H9 (cell line): ENCODE results near the gene MRTFB. TPM values are rescaled to one million over a fixed set of nuclear protein-coding genes. Genes with fewer than 3 reads are reported as not detected.

Source experiments
- DNase-seq: peaks from one replicate; pipeline ENCODE4 v3.0.0-alpha.2; 2017
- H2AFZ ChIP-seq: one replicate; pipeline ENCODE4 v1.6.1; 2013; ENCODE audit warnings: mild to moderate bottlenecking, low read length, control low read depth, moderate library complexity
- H2AK5ac ChIP-seq: 2 replicates; pipeline ENCODE4 v1.6.1; 2013; ENCODE audit warnings: low read length, control low read depth, mixed read lengths; ENCODE audit not compliant: insufficient read length
- H2BK120ac ChIP-seq: one replicate; pipeline ENCODE4 v1.6.1; 2013; ENCODE audit warnings: low read depth, mild to moderate bottlenecking, low read length, control low read depth, inconsistent platforms; ENCODE audit not compliant: poor library complexity, severe bottlenecking
- H2BK12ac ChIP-seq: 2 replicates; pipeline ENCODE4 v1.6.1; 2013; ENCODE audit warnings: low read length, control low read depth, mixed read lengths, low read depth; ENCODE audit not compliant: insufficient read length
- H2BK15ac ChIP-seq: 2 replicates; pipeline ENCODE4 v1.6.1; 2013; ENCODE audit warnings: low read depth, low read length, control low read depth
- H2BK20ac ChIP-seq: one replicate; pipeline ENCODE4 v1.6.1; 2013; ENCODE audit warnings: low read depth, mild to moderate bottlenecking, low read length, control low read depth, inconsistent platforms; ENCODE audit not compliant: poor library complexity, severe bottlenecking
- H2BK5ac ChIP-seq: 2 replicates; pipeline ENCODE4 v1.6.1; 2013; ENCODE audit warnings: low read length, control low read depth, mixed read lengths; ENCODE audit not compliant: insufficient read length
- H3K14ac ChIP-seq: 2 replicates; pipeline ENCODE4 v1.6.1; 2013; ENCODE audit warnings: low read length, control low read depth; ENCODE audit not compliant: insufficient read depth
- H3K18ac ChIP-seq: 2 replicates; pipeline ENCODE4 v1.6.1; 2013; ENCODE audit warnings: low read depth, mild to moderate bottlenecking, mixed read lengths, low read length, control low read depth; ENCODE audit not compliant: insufficient read length
- H3K23ac ChIP-seq: 2 replicates; pipeline ENCODE4 v1.6.1; 2013; ENCODE audit warnings: low read length, control low read depth, mixed read lengths, low read depth; ENCODE audit not compliant: insufficient read length
- H3K23me2 ChIP-seq: 2 replicates; pipeline ENCODE4 v1.6.1; 2013; ENCODE audit warnings: low read depth, mild to moderate bottlenecking, mixed read lengths, low read length, control low read depth; ENCODE audit not compliant: insufficient read length, poor library complexity, severe bottlenecking
- H3K27ac ChIP-seq: 2 replicates; pipeline ENCODE4 v1.5.1; 2013; ENCODE audit warnings: low read length, control low read depth, mixed read lengths, low read depth; ENCODE audit not compliant: insufficient read length
- H3K27me3 ChIP-seq: 2 replicates; pipeline ENCODE4 v1.6.1; 2013; ENCODE audit warnings: low read length, control low read depth, inconsistent platforms; ENCODE audit not compliant: insufficient read depth
- H3K4ac ChIP-seq: 2 replicates; pipeline ENCODE4 v1.6.1; 2013; ENCODE audit warnings: low read depth, mild to moderate bottlenecking, control low read depth, inconsistent platforms, low read length, moderate library complexity
- H3K4me1 ChIP-seq: 2 replicates; pipeline ENCODE4 v1.6.1; 2013; ENCODE audit warnings: low read length, control low read depth, inconsistent platforms; ENCODE audit not compliant: insufficient read depth
- H3K4me2 ChIP-seq: 2 replicates; pipeline ENCODE4 v1.6.1; 2013; ENCODE audit warnings: low read length, control low read depth, mixed read lengths; ENCODE audit not compliant: insufficient read length, insufficient read depth
- H3K56ac ChIP-seq: 2 replicates; pipeline ENCODE4 v1.6.1; 2013; ENCODE audit warnings: low read depth, mild to moderate bottlenecking, mixed read lengths, low read length, control low read depth; ENCODE audit not compliant: insufficient read length
- H3K79me1 ChIP-seq: 2 replicates; pipeline ENCODE4 v1.6.1; 2013; ENCODE audit warnings: low read depth, mild to moderate bottlenecking, moderate library complexity, low read length, control low read depth, inconsistent platforms; ENCODE audit not compliant: insufficient read depth, poor library complexity, severe bottlenecking
- H3K79me2 ChIP-seq: 2 replicates; pipeline ENCODE4 v1.6.1; 2013; ENCODE audit warnings: low read length, control low read depth, inconsistent platforms; ENCODE audit not compliant: insufficient read depth
- H3K9ac ChIP-seq: 2 replicates; pipeline ENCODE4 v1.6.1; 2013; ENCODE audit warnings: low read length, control low read depth, mixed read lengths; ENCODE audit not compliant: insufficient read length; ENCODE audit errors: extremely low read depth
- H3K9me3 ChIP-seq: one replicate; pipeline ENCODE4 v1.6.1; 2013; ENCODE audit warnings: low read depth, low read length, inconsistent platforms; ENCODE audit not compliant: control insufficient read depth
- H3T11ph ChIP-seq: one replicate; pipeline ENCODE4 v1.6.1; 2013; ENCODE audit warnings: mild to moderate bottlenecking, low read length, control low read depth, inconsistent platforms
- H4K20me1 ChIP-seq: one replicate; pipeline ENCODE4 v1.6.1; 2013; ENCODE audit not compliant: control insufficient read depth, insufficient read length, insufficient read depth
- H4K5ac ChIP-seq: 2 replicates; pipeline ENCODE4 v1.6.1; 2013; ENCODE audit warnings: low read depth, mild to moderate bottlenecking, mixed read lengths, low read length, control low read depth; ENCODE audit not compliant: insufficient read length
- H4K8ac ChIP-seq: replicated peaks from 2 replicates; pipeline ENCODE4 v1.6.1; 2013; ENCODE audit warnings: low read length, control low read depth, mixed read lengths, low read depth; ENCODE audit not compliant: insufficient read length
- H4K91ac ChIP-seq: 2 replicates; pipeline ENCODE4 v1.6.1; 2013; ENCODE audit warnings: low read depth, mild to moderate bottlenecking, moderate library complexity, mixed read lengths, low read length, control low read depth; ENCODE audit not compliant: insufficient read length
- H3K27ac Mint-ChIP-seq, 3 experiments: 2 replicates in 2 of 3; 3 replicates in 1 of 3; pipeline ENCODE4 v1.8.0; 2020 to 2021; ENCODE audit warnings: mixed read lengths in 3 of 3, mild to moderate bottlenecking in 1 of 3, moderate library complexity in 1 of 3
- H3K27me3 Mint-ChIP-seq: 2 replicates; pipeline ENCODE4 v1.8.0; 2021; ENCODE audit warnings: low read depth, mild to moderate bottlenecking, moderate library complexity, mixed read lengths
- H3K36me3 Mint-ChIP-seq, 3 experiments: 2 replicates in 2 of 3; 3 replicates in 1 of 3; pipeline ENCODE4 v1.8.0; 2020 to 2021; ENCODE audit warnings: low read depth in 3 of 3, mixed read lengths in 3 of 3; ENCODE audit not compliant: insufficient read depth in 1 of 3
- H3K4me1 Mint-ChIP-seq, 2 experiments: 2 replicates each; pipeline ENCODE4 v1.8.0; 2020; ENCODE audit warnings: mixed read lengths in 2 of 2
- H3K4me3 Mint-ChIP-seq, 2 experiments: 2 replicates in 1 of 2; 3 replicates in 1 of 2; pipeline ENCODE4 v1.8.0; 2020 to 2021; ENCODE audit warnings: mild to moderate bottlenecking in 2 of 2, mixed read lengths in 2 of 2, moderate library complexity in 1 of 2
- H3K9me3 Mint-ChIP-seq, 2 experiments: 2 replicates in 1 of 2; 3 replicates in 1 of 2; pipeline ENCODE4 v1.8.0; 2020; ENCODE audit warnings: mild to moderate bottlenecking in 2 of 2, mixed read lengths in 2 of 2, moderate library complexity in 1 of 2
- CTCF ChIP-seq: fragments of 200-600 bp; sonication (generic); conservative IDR thresholded peaks from 3 replicates; pipeline ENCODE4 v1.8.0; 2021; ENCODE audit warnings: antibody characterized with exemption, mild to moderate bottlenecking
- WGBS: extraction: QIAGEN DNeasy Blood & Tissue Kit; methylation state at CpG from one replicate; pipeline ENCODE4 v1.1.7; 2013; ENCODE audit warnings: missing lambda C conversion rate, low lambda C conversion rate, mixed read lengths; ENCODE audit not compliant: insufficient read length; ENCODE audit errors: extremely low coverage; 5-methylcytosine and 5-hydroxymethylcytosine counted together
- total RNA-seq: library from RNA; stranded (reverse); gene quantifications from 2 replicates; pipeline ENCODE4 v1.2.1, GENCODE V29; 2021

Gene MRTFB
- total RNA-seq, 1 experiment from 2014 or later: 29.9 TPM

- H2AFZ ChIP-seq: no peak overlapping the region
- H3K4ac ChIP-seq: no peak overlapping the region
- H3K27me3 Mint-ChIP-seq: no peaks in the 10 kb centered on the region
- no peaks in the 10 kb centered on the region for H3K79me2 ChIP-seq
- no peak overlapping the region for H2AK5ac ChIP-seq
- no peak overlapping the region for H3K4me2 ChIP-seq
- no peak overlapping the region for H3K14ac ChIP-seq
- H4K5ac ChIP-seq: no peak overlapping the region
- H4K20me1 ChIP-seq: no peaks in the 10 kb centered on the region
- H3K4me1 Mint-ChIP-seq: peaks cover 0 to 7% of the 10 kb centered on the region in 2 experiments; a peak in 1 of 4 replicates
- H2BK20ac ChIP-seq: no peak overlapping the region
- H3K23ac ChIP-seq: no peak overlapping the region
- H3K36me3 Mint-ChIP-seq: no peaks in the 10 kb centered on the region
- no peaks in the 10 kb centered on the region for H3K79me1 ChIP-seq
- no peak overlapping the region for H3K18ac ChIP-seq
- no peak for TF ChIP-seq CTCF
- no CpG with 5 or more reads among the region's 6 CpGs for WGBS
- no peaks in the 10 kb centered on the region for H3K9me3 ChIP-seq
- no peak overlapping the region for H3K9ac ChIP-seq
- no peaks in the 10 kb centered on the region for H3K27me3 ChIP-seq
- H3K4me1 ChIP-seq: no peaks in the 10 kb centered on the region; the same call in 1 of the 2 replicates
- H3K56ac ChIP-seq: no peak overlapping the region
- no peaks in the 10 kb centered on the region for H3K9me3 Mint-ChIP-seq
- no peak overlapping the region for H3T11ph ChIP-seq
- DNase-seq: no peak
- H3K23me2 ChIP-seq: no peaks in the 10 kb centered on the region
- H2BK5ac ChIP-seq: no peak overlapping the region
- no peak overlapping the region for H3K27ac Mint-ChIP-seq
- H3K27ac ChIP-seq: no peak overlapping the region
- H4K91ac ChIP-seq: no peak overlapping the region
- H2BK15ac ChIP-seq: no peak overlapping the region
- H4K8ac ChIP-seq: no peak overlapping the region
- H3K4me3 Mint-ChIP-seq: no peak overlapping the region
- H2BK12ac ChIP-seq: no peak overlapping the region
- H2BK120ac ChIP-seq: no peak overlapping the region
Measured at GRCh38 chr16:14029658-14030057, 41.5 kb upstream of the MRTFB start.
